ENCODE results near the gene TENM3.

DNA sequence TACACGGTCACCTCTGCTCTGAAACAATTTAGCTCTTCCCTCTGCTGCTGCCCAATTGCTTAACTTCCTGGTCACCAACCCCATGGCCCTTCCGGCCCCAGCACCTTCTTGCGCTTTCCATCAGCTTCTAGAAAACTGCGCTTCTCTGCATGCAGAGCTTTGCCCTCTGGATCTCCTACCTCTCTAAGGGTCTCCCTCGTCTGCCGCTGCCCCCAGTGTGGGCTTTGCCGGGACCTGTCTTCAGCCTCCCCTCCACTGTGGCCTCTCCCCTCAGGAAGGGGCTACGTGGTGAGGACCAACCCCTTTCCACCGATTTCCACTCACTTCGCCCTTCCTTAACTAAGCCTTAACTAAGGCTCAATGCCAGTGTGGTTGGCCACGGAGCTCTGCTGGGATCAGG lies 579.4 kb downstream of the TENM3 start:
- TF ChIP-seq, protein P1, sequence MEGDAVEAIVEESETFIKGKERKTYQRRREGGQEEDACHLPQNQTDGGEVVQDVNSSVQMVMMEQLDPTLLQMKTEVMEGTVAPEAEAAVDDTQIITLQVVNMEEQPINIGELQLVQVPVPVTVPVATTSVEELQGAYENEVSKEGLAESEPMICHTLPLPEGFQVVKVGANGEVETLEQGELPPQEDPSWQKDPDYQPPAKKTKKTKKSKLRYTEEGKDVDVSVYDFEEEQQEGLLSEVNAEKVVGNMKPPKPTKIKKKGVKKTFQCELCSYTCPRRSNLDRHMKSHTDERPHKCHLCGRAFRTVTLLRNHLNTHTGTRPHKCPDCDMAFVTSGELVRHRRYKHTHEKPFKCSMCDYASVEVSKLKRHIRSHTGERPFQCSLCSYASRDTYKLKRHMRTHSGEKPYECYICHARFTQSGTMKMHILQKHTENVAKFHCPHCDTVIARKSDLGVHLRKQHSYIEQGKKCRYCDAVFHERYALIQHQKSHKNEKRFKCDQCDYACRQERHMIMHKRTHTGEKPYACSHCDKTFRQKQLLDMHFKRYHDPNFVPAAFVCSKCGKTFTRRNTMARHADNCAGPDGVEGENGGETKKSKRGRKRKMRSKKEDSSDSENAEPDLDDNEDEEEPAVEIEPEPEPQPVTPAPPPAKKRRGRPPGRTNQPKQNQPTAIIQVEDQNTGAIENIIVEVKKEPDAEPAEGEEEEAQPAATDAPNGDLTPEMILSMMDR (IDR thresholded peaks at IDR 0.05): no peak
- no peak for TF ChIP-seq POLR2A (IDR thresholded peaks at IDR 0.05)

Data from uterus (tissue), 2 donors.